Gastrocnemius medialis (tissue), 4 donors: Measurements from ENCODE around the gene ATF5. TPM values are rescaled to one million over a fixed set of nuclear protein-coding genes. Genes with fewer than 3 reads are reported as not detected.

Source experiments
- ATAC-seq, 2 donors: fragments of 150-250 bp; one replicate each; pipeline ENCODE4 v1.9.1; 2016
- DNase-seq, 2 donors: peaks; one replicate each; pipeline ENCODE4 v3.0.0-alpha.2; 2019
- H3K27ac ChIP-seq, 4 donors: fragments of 200-600 bp; sonication (generic); 1 replicate in 1 of 4; 2 replicates in 3 of 4; pipeline ENCODE4 v1.5.1; 2016 to 2018; ENCODE audit warnings: mild to moderate bottlenecking in 2 of 4, moderate library complexity in 1 of 4
- H3K27me3 ChIP-seq, 3 donors: fragments of 200-600 bp; sonication (generic) in 2 of 3; 1 replicate in 1 of 3; 2 replicates in 2 of 3; pipeline versions ENCODE4 v1.5.1 to v1.6.0; 2016 to 2019; ENCODE audit warnings: mild to moderate bottlenecking in 1 of 3, moderate library complexity in 1 of 3
- H3K36me3 ChIP-seq, 2 donors: fragments of 200-600 bp; sonication (generic) in 1 of 2; one replicate each; pipeline ENCODE4 v1.5.1; 2017 to 2018
- H3K4me1 ChIP-seq, 2 donors: fragments of 200-600 bp; sonication (generic) in 1 of 2; one replicate each; pipeline ENCODE4 v1.5.1; 2016 to 2017; ENCODE audit warnings: mild to moderate bottlenecking in 2 of 2
- H3K4me3 ChIP-seq, 4 donors: fragments of 200-600 bp; sonication (generic) in 3 of 4; 1 replicate in 1 of 4; 2 replicates in 3 of 4; pipeline ENCODE4 v1.5.1; 2016 to 2019; ENCODE audit warnings: mild to moderate bottlenecking in 2 of 4
- H3K9me3 ChIP-seq, 3 donors: fragments of 200-600 bp; sonication (generic) in 2 of 3; 1 replicate in 1 of 3; 2 replicates in 2 of 3; pipeline ENCODE4 v1.5.1; 2016 to 2019
- CTCF ChIP-seq, 5 experiments: fragments of 450-650 bp in 3 of 5; fragments of 200-600 bp in 2 of 5; sonication (generic) in 2 of 5; IDR thresholded peaks in 4 of 5; conservative IDR thresholded peaks in 1 of 5; 1 replicate in 4 of 5; 2 replicates in 1 of 5; pipeline ENCODE4 v1.5.1; 2016 to 2019; ENCODE audit warnings: antibody characterized with exemption in 5 of 5, mild to moderate bottlenecking in 3 of 5, moderate library complexity in 3 of 5
- POLR2A ChIP-seq, 2 donors: fragments of 450-650 bp; IDR thresholded peaks; one replicate each; pipeline ENCODE4 v1.6.1; 2017; ENCODE audit warnings: antibody characterized with exemption in 2 of 2, mild to moderate bottlenecking in 2 of 2, moderate library complexity in 2 of 2
- in situ Hi-C, 4 donors: fragments of 200-750 bp; cut with MboI; loops; one replicate each; pipeline versions ENCODE4 v1.15.0 to v1.8.0; 2017; ENCODE audit warnings: low sequenced_read_pairs in 4 of 4
- intact Hi-C: fragments of 100-400 bp; cut with DNase I; formaldehyde crosslinking; loops from one replicate; pipeline ENCODE4 v1.15.1; 2023; ENCODE audit warnings: low total_unique reads
- total RNA-seq, 4 donors: library from RNA; depleted of rRNA; stranded (reverse); fragments of >200 nt; gene quantifications; one replicate each; pipeline versions ENCODE4 v1.1.0 to v1.2.3, GENCODE V29; 2016

The ATF5 gene
- total RNA-seq, 4 donors from 2014 or later: 6.4 to 10.8 (median 9.0) TPM

GRCh38 chr19:49884760-49885159 lies 44.2 kb upstream of the ATF5 start:
- no peaks in the 10 kb centered on the region for H3K27me3 ChIP-seq
- in situ Hi-C loops (no loop called here), intact Hi-C loops (no loop called here)
- H3K9me3 ChIP-seq: no peaks in the 10 kb centered on the region
- TF ChIP-seq POLR2A (IDR thresholded peaks at IDR 0.05): no peak
- TF ChIP-seq CTCF (IDR thresholded peaks at IDR 0.05 in 4 of 5, conservative IDR thresholded peaks at IDR 0.05 in 1 of 5): no peak
- no peak for DNase-seq
- no peak overlapping the region for H3K27ac ChIP-seq
- no peak overlapping the region for H3K4me3 ChIP-seq
- peaks cover 14 to 67% of the 10 kb centered on the region in 2 donors for H3K36me3 ChIP-seq
- peaks cover 0 to 3% of the 10 kb centered on the region in 2 donors for H3K4me1 ChIP-seq
- ATAC-seq: no peak

GRCh38 chr19:49887037-49887664 lies 41.9 kb upstream of the ATF5 start:
- H3K4me1 ChIP-seq: peaks cover 2 to 12% of the 10 kb centered on the region in 2 donors
- ATAC-seq: no peak
- intact Hi-C loops (no loop called here), in situ Hi-C loops (no loop called here)
- no peak for DNase-seq
- H3K27ac ChIP-seq: no peak overlapping the region
- no peak overlapping the region for H3K4me3 ChIP-seq
- TF ChIP-seq POLR2A (IDR thresholded peaks at IDR 0.05) (no peak), CTCF (IDR thresholded peaks at IDR 0.05 in 4 of 5, conservative IDR thresholded peaks at IDR 0.05 in 1 of 5) (no peak)
- peaks cover 0 to 9% (median 7%) of the 10 kb centered on the region in 3 donors for H3K27me3 ChIP-seq
- no peaks in the 10 kb centered on the region for H3K9me3 ChIP-seq
- peaks cover 11 to 43% of the 10 kb centered on the region in 2 donors for H3K36me3 ChIP-seq

- TF ChIP-seq CTCF (IDR thresholded peaks at IDR 0.05 in 4 of 5, conservative IDR thresholded peaks at IDR 0.05 in 1 of 5): no peak
- TF ChIP-seq POLR2A (IDR thresholded peaks at IDR 0.05): no peak
- Histone ChIP-seq H3K4me1 (peaks cover 2 to 12% of the 10 kb centered on the region in 2 donors), H3K36me3 (peaks cover 11 to 36% of the 10 kb centered on the region in 2 donors), H3K4me3 (no peak overlapping the region), H3K9me3 (no peaks in the 10 kb centered on the region), H3K27ac (no peak overlapping the region), H3K27me3 (peaks cover 6 to 9% (median 7%) of the 10 kb centered on the region in 3 donors)
- intact Hi-C loops (no loop called here), in situ Hi-C loops (no loop called here)
- ATAC-seq (no peak), DNase-seq (no peak)
These were observed 41.1 kb upstream of the ATF5 start for GRCh38 chr19:49887665-49888509.

- DNase-seq (no peak), ATAC-seq (no peak)
- intact Hi-C loops (no loop called here), in situ Hi-C loops (no loop called here)
- Histone ChIP-seq H3K9me3 (no peaks in the 10 kb centered on the region), H3K27me3 (peaks cover 6 to 9% (median 7%) of the 10 kb centered on the region in 3 donors), H3K4me1 (peaks cover 2 to 12% of the 10 kb centered on the region in 2 donors), H3K36me3 (peaks cover 7 to 30% of the 10 kb centered on the region in 2 donors), H3K4me3 (no peak overlapping the region), H3K27ac (no peak overlapping the region)
- TF ChIP-seq POLR2A (IDR thresholded peaks at IDR 0.05) (no peak), CTCF (IDR thresholded peaks at IDR 0.05 in 4 of 5, conservative IDR thresholded peaks at IDR 0.05 in 1 of 5) (no peak)
These were observed 40.5 kb upstream of the ATF5 start for GRCh38 chr19:49888510-49888824.
